Activated naive CD4-positive, alpha-beta T cell (primary cell): ENCODE data around the gene SDHC.
"Not testable (repeated sequence)": the region's sequence is repeated elsewhere in the genome, so short reads cannot be mapped to it uniquely, and the experiment has no call there.

ENCODE experiments used
- DNase-seq, 4 experiments: peaks; one replicate each; lab custom pipeline; 2025; lab: John Stamatoyannopoulos, UW

The SDHC gene

GRCh38 chr1:161311595-161312181, 2.5 kb upstream of the SDHC start:
- DNase-seq = no peak

- no peak for DNase-seq
These were observed 504 bp upstream of the SDHC start for GRCh38 chr1:161313554-161314200.

GRCh38 chr1:161315841-161316674, 1.9 kb downstream of the SDHC start:
- not testable (repeated sequence) for DNase-seq

GRCh38 chr1:161324020-161324419, 9.8 kb downstream of the SDHC start:
- no peak for DNase-seq

GRCh38 chr1:161330346-161330745, 16.2 kb downstream of the SDHC start:
- DNase-seq = no peak

- DNase-seq = no peak
These were observed 19.0 kb downstream of the SDHC start for GRCh38 chr1:161333166-161333565.

GRCh38 chr1:161335796-161336195, 21.6 kb downstream of the SDHC start:
- DNase-seq = no peak

GRCh38 chr1:161342177-161342576, 28.0 kb downstream of the SDHC start:
- no peak for DNase-seq

GRCh38 chr1:161342821-161343220, 28.6 kb downstream of the SDHC start:
- no peak for DNase-seq

GRCh38 chr1:161350671-161351070, 36.5 kb downstream of the SDHC start:
- DNase-seq = no peak

GRCh38 chr1:161351482-161351881, 37.3 kb downstream of the SDHC start:
- no peak for DNase-seq

- DNase-seq = no peak
These were observed 42.9 kb downstream of the SDHC start for GRCh38 chr1:161357073-161357472.

GRCh38 chr1:161359291-161359690, 45.1 kb downstream of the SDHC start:
- DNase-seq = no peak

- no peak for DNase-seq
These were observed 50.2 kb downstream of the SDHC start for GRCh38 chr1:161364332-161364731.

GRCh38 chr1:161365207-161365606, 51.0 kb downstream of the SDHC start:
- DNase-seq = no peak

- DNase-seq = no peak
These were observed 53.7 kb downstream of the SDHC start, which contains the start of gene CFAP126 for GRCh38 chr1:161367684-161368400. CFAP126 (minus strand) TSS chr1:161367876; CDS start chr1:161367868, 8 bp downstream.

GRCh38 chr1:161373442-161373841, 59.3 kb downstream of the SDHC start:
- DNase-seq = no peak

- no peak for DNase-seq
These were observed 60.2 kb downstream of the SDHC start for GRCh38 chr1:161374373-161374772.

GRCh38 chr1:161378014-161378413, 63.8 kb downstream of the SDHC start:
- DNase-seq = no peak

- DNase-seq = no peak
These were observed 64.9 kb downstream of the SDHC start for GRCh38 chr1:161379071-161379470.

GRCh38 chr1:161381707-161382106, 67.5 kb downstream of the SDHC start:
- DNase-seq = no peak
